SK-N-MC (cell line): ENCODE results near the gene HADHA.

Source experiments
- EZH2 ChIP-seq: fragments of 200-600 bp; sonication (generic); IDR thresholded peaks from one replicate; pipeline ENCODE4 v1.6.1; 2017; ENCODE audit warnings: antibody characterized with exemption
- FOXP2 ChIP-seq: optimal IDR thresholded peaks from 2 replicates; pipeline ENCODE3; 2011; ENCODE audit warnings: mild to moderate bottlenecking, moderate library complexity; ENCODE audit not compliant: insufficient read depth; ENCODE audit errors: extremely low read length, control extremely low read depth
- POLR2AphosphoS5 ChIP-seq: IDR thresholded peaks from 2 replicates; pipeline ENCODE4 v1.6.1; 2012; ENCODE audit warnings: mild to moderate bottlenecking, low read depth, low read length, borderline replicate concordance

GRCh38 chr2:26187114-26187513 lies 57.3 kb downstream of the HADHA start:
- no peak for TF ChIP-seq POLR2AphosphoS5
- TF ChIP-seq EZH2 = no peak
- no peak for TF ChIP-seq FOXP2
